Aorta (tissue), 5 donors: Measurements from ENCODE around the gene RNF152. TPM values are rescaled to one million over a fixed set of nuclear protein-coding genes. Genes with fewer than 3 reads are reported as not detected.

Experiments used
- ATAC-seq: fragments of 200-7000 bp; cut with Tn5 transposase; one replicate; pipeline ENCODE4 v1.9.1; 2022; ENCODE audit warnings: moderate library complexity; ENCODE audit not compliant: low FRiP score
- DNase-seq, 2 donors: peaks; one replicate each; pipeline ENCODE4 v3.0.0-alpha.2; 2020
- H3K27ac ChIP-seq, 2 donors: one replicate each; pipeline ENCODE4 v1.5.1; 2013; ENCODE audit warnings: low read length in 2 of 2, mild to moderate bottlenecking in 2 of 2, moderate library complexity in 2 of 2, control low read depth in 1 of 2, inconsistent platforms in 1 of 2, low read depth in 1 of 2
- H3K27me3 ChIP-seq, 2 donors: one replicate each; pipeline ENCODE4 v1.6.1; 2013; ENCODE audit warnings: control low read depth in 1 of 2, low read length in 1 of 2, mild to moderate bottlenecking in 1 of 2, moderate library complexity in 1 of 2; ENCODE audit not compliant: insufficient read depth in 2 of 2, control insufficient read depth in 1 of 2
- H3K36me3 ChIP-seq, 2 donors: one replicate each; pipeline ENCODE4 v1.6.1; 2013; ENCODE audit warnings: control low read depth in 1 of 2, low read length in 1 of 2, mild to moderate bottlenecking in 1 of 2; ENCODE audit not compliant: insufficient read depth in 2 of 2, control insufficient read depth in 1 of 2
- H3K4me1 ChIP-seq, 2 donors: one replicate each; pipeline ENCODE4 v1.6.1; 2013; ENCODE audit warnings: low read length in 2 of 2, control low read depth in 1 of 2, mild to moderate bottlenecking in 1 of 2, moderate library complexity in 1 of 2; ENCODE audit not compliant: insufficient read depth in 2 of 2, control insufficient read depth in 1 of 2
- H3K4me3 ChIP-seq, 2 donors: one replicate each; pipeline ENCODE4 v1.5.1; 2013; ENCODE audit warnings: low read length in 2 of 2, control low read depth in 1 of 2, mild to moderate bottlenecking in 1 of 2
- H3K9me3 ChIP-seq: one replicate; pipeline ENCODE4 v1.6.1; 2013; ENCODE audit warnings: mild to moderate bottlenecking, low read length; ENCODE audit not compliant: control insufficient read depth
- WGBS, 2 donors: extraction: QIAGEN DNeasy Blood & Tissue Kit; methylation state at CpG; one replicate each; pipeline ENCODE4 v1.1.7; 2013; 5-methylcytosine and 5-hydroxymethylcytosine counted together
- intact Hi-C, 2 donors: fragments of 100-400 bp; cut with DNase I; formaldehyde crosslinking; loops; one replicate each; pipeline versions ENCODE4 v1.14.2 to v1.15.0; 2022
- polyA plus RNA-seq, 2 donors: library from polyadenylated mRNA; stranded (reverse); fragments of 200-250 nt; gene quantifications; one replicate each; pipeline ENCODE4 v1.2.3, GENCODE V29; 2013
- total RNA-seq, 2 donors: library from RNA; stranded (reverse); fragmentation: NEBNext Ultra II Directional; extraction: Animal tissue kit (Norgen Biotek cat#: 25700); gene quantifications; one replicate each; pipeline ENCODE4 v1.2.1, GENCODE V29; 2021
- donor health status: healthy with polysubstance abuse.
- donor health status: Bipolar disorder and iron deficiency.
- donor health status: DM: no; HTN: no; CAD: no.
- donor health status: DM: no; HTN: no; CAD: no.
- donor health status: DM: yes; HTN: yes; CAD: no.

RNF152 gene
- total and polyA plus RNA-seq, 4 donors, result 5.3 to 25.5 (median 21.5) TPM

- H3K4me1 ChIP-seq, result peaks cover 0 to 2% of the 10 kb centered on the region in 2 donors
- DNase-seq, result no peak
- no peaks in the 10 kb centered on the region for H3K27me3 ChIP-seq
- no peak overlapping the region for H3K27ac ChIP-seq
- H3K36me3 ChIP-seq, result no peaks in the 10 kb centered on the region
- no peak for ATAC-seq
- intact Hi-C loops, result no loop called here
- WGBS, 2 donors, result 89 to 91% methylated on average over 1 of the region's 1 CpG
- H3K9me3 ChIP-seq, result no peaks in the 10 kb centered on the region
- no peak overlapping the region for H3K4me3 ChIP-seq
Measured at GRCh38 chr18:61840324-61840723, 52.5 kb downstream of the RNF152 start.

DNA sequence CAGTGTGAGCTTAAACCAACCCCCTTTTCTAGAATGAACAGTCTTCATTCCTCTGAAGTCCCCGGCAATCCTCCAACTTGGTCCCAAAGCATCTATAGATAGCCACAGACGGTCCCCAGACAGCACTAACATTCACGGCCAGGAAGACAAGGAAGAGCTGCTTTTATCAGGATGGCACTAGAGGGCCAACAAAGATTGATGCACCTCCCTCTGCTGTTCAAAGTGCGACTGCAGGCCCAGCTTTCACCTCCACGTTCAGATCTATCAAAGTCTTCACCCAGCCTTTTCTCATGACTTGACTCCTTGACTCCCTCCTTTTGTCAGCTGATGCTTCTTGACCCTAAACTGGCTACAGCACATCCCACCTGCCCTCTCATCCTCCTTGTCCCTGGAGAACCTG is 54.3 kb downstream of the RNF152 start:
- intact Hi-C loops, result loop anchor here (10.0 kb wide), 2 partner anchors 94 to 104 kb away; no protein-coding TSS in a partner anchor
- Histone ChIP-seq H3K4me3 (no peak overlapping the region), H3K9me3 (no peaks in the 10 kb centered on the region), H3K27ac (no peak overlapping the region), H3K27me3 (no peaks in the 10 kb centered on the region), H3K4me1 (peaks cover 0 to 8% of the 10 kb centered on the region in 2 donors), H3K36me3 (no peaks in the 10 kb centered on the region)
- ATAC-seq (no peak), DNase-seq (no peak)
- WGBS, 2 donors, result 88 to 94% methylated on average over 5 of the region's 5 CpGs

- Histone ChIP-seq H3K27ac (no peak overlapping the region), H3K27me3 (no peaks in the 10 kb centered on the region), H3K36me3 (no peaks in the 10 kb centered on the region), H3K4me1 (peaks cover 0 to 8% of the 10 kb centered on the region in 2 donors), H3K9me3 (no peaks in the 10 kb centered on the region), H3K4me3 (no peak overlapping the region)
- no peak for ATAC-seq
- 56 to 72% methylated on average over 4 of the region's 4 CpGs for WGBS, 2 donors
- DNase-seq, result no peak
- intact Hi-C loops, result loop anchor here (10.0 kb wide), 2 partner anchors 89 to 99 kb away; no protein-coding TSS in a partner anchor
Measured at GRCh38 chr18:61833978-61834377, 58.8 kb downstream of the RNF152 start.

GRCh38 chr18:61833387-61833786 is 59.4 kb downstream of the RNF152 start:
- intact Hi-C loops, result loop anchor here (10.0 kb wide), 2 partner anchors 89 to 99 kb away; no protein-coding TSS in a partner anchor
- Histone ChIP-seq H3K36me3 (no peaks in the 10 kb centered on the region), H3K9me3 (no peaks in the 10 kb centered on the region), H3K27ac (no peak overlapping the region), H3K27me3 (no peaks in the 10 kb centered on the region), H3K4me3 (no peak overlapping the region), H3K4me1 (peaks cover 0 to 8% of the 10 kb centered on the region in 2 donors)
- ATAC-seq, result no peak
- no peak for DNase-seq
- 16 to 20% methylated on average over 5 of the region's 5 CpGs for WGBS, 2 donors

GRCh38 chr18:61832858-61833257 is 59.9 kb downstream of the RNF152 start:
- Histone ChIP-seq H3K9me3 (no peaks in the 10 kb centered on the region), H3K27ac (no peak overlapping the region), H3K4me3 (no peak overlapping the region), H3K36me3 (no peaks in the 10 kb centered on the region), H3K27me3 (no peaks in the 10 kb centered on the region), H3K4me1 (peaks cover 0 to 7% of the 10 kb centered on the region in 2 donors)
- 93 to 94% methylated on average over 2 of the region's 2 CpGs for WGBS, 2 donors
- ATAC-seq, result no peak
- intact Hi-C loops, result loop anchor here (10.0 kb wide), 2 partner anchors 88 to 98 kb away; no protein-coding TSS in a partner anchor
- no peak for DNase-seq

- DNase-seq, result no peak
- intact Hi-C loops, result loop anchor here (10.0 kb wide), 2 partner anchors 86 to 96 kb away; no protein-coding TSS in a partner anchor
- 30 to 43% methylated on average over 6 of the region's 6 CpGs for WGBS, 2 donors
- H3K27ac ChIP-seq, result no peak overlapping the region
- no peak overlapping the region for H3K4me3 ChIP-seq
- no peak for ATAC-seq
- no peaks in the 10 kb centered on the region for H3K9me3 ChIP-seq
- peaks cover 0 to 6% of the 10 kb centered on the region in 2 donors for H3K4me1 ChIP-seq
- H3K36me3 ChIP-seq, result no peaks in the 10 kb centered on the region
- no peaks in the 10 kb centered on the region for H3K27me3 ChIP-seq
Measured at GRCh38 chr18:61831071-61831470, 61.7 kb downstream of the RNF152 start.

DNA sequence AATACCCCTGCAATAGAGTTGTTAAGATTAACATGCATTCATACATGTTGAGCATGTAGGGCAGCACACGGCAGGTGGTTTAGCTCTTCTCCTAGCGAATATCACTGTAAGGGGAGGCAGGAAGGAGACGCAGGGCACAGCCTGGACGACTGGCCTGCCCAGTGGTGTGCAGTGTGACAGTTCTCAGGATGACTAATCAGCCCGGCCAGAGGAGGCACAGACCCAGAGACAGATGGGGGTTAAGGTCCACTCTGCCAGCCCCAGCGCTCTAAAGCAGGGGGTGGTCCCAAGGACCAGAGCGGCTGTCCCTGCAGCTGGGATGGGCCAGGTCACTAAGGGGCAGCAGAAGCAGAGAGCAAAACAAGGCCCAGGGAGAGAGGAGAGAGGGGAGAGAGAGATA is 63.7 kb downstream of the RNF152 start:
- 80 to 82% methylated on average over 7 of the region's 7 CpGs for WGBS, 2 donors
- no peaks in the 10 kb centered on the region for H3K9me3 ChIP-seq
- DNase-seq (no peak), ATAC-seq (peak; percentile 34)
- H3K4me3 ChIP-seq, result no peak overlapping the region
- intact Hi-C loops, result no loop called here
- H3K27ac ChIP-seq, result no peak overlapping the region
- H3K27me3 ChIP-seq, result no peaks in the 10 kb centered on the region
- peaks cover 0 to 3% of the 10 kb centered on the region in 2 donors for H3K4me1 ChIP-seq
- no peaks in the 10 kb centered on the region for H3K36me3 ChIP-seq

DNA sequence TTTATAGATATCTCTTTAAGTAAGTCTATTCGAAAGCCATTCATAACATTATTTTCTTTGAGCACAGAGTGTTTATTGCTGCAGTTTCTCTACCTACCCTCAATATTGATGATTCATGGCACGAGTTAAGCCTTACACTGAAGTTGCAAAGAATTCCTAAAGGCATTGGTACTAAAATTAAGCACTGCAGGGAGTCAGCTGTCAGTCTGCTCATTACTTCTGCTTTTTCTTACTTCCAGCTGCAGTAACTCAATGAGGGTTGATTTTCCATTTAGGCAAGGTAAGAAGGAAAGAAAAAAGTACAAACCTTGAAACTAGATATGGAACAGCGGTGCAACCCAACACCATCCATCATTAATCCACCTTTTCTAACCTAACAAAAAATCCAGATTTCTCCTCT is 65.2 kb downstream of the RNF152 start:
- Histone ChIP-seq H3K9me3 (no peaks in the 10 kb centered on the region), H3K4me1 (no peaks in the 10 kb centered on the region), H3K27me3 (no peaks in the 10 kb centered on the region), H3K27ac (no peak overlapping the region), H3K4me3 (no peak overlapping the region), H3K36me3 (no peaks in the 10 kb centered on the region)
- no peak for ATAC-seq
- DNase-seq, result no peak
- intact Hi-C loops, result no loop called here
- 69 to 75% methylated on average over 3 of the region's 3 CpGs for WGBS, 2 donors

- ATAC-seq, result no peak
- intact Hi-C loops, result no loop called here
Measured at GRCh38 chr18:61825386-61825785, 67.4 kb downstream of the RNF152 start.

More at GRCh38 chr18:61825386-61825785, 67.4 kb downstream of the RNF152 start:
- Histone ChIP-seq H3K4me3 (no peak overlapping the region), H3K27ac (no peak overlapping the region), H3K4me1 (no peaks in the 10 kb centered on the region), H3K9me3 (no peaks in the 10 kb centered on the region), H3K36me3 (no peaks in the 10 kb centered on the region), H3K27me3 (no peaks in the 10 kb centered on the region)
- no peak for DNase-seq
